ENCODE measurements around the gene ROR2. TPM values are rescaled to one million over a fixed set of nuclear protein-coding genes. Genes with fewer than 3 reads are reported as not detected.

Gene ROR2
- total RNA-seq, 1 experiment from 2014 or later: 2.7 TPM

DNA sequence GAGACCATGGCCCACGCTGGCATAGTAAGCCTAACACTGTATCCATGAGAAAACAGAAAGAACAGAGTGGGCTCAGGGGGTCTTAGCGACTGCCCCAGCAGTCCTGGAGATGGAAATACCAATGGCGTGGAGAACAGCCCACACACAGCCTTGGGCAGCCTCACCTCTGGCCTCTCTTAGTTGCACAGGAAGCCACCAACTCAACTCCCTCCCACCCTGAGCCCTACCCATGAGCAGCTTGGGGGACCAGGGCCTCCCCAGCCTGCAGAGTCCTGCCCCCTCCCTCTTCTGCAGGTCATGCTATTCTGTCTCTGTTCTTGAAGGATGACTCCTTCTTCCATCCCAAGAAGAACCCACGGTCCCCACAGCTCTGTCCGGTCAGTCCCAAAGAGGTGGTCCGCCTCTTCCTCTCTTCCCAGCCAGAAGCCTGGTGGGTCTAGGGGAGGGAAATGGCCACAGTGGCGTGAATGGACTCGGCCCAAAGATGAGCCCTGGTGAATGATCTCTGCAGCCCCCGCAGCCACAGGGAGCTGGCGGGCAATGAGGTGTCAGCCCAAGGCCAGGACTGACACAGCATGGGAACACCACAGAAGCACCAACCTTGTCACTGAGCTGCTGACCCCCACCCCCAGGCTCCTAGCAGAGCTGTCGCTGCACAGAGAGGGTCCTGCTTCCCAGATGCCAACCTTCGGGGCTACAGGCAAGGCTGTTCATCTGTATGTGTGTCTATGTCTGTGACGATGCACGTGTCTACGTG lies 131.2 kb downstream of the ROR2 start:
- Histone ChIP-seq H2BK120ac (ENCODE audit: low read depth, low read length, poor library complexity, severe bottlenecking) (no peak overlapping the region), H3K4me2 (ENCODE audit: insufficient read depth, insufficient read length, low read length) (no peak overlapping the region), H3K27ac (ENCODE audit: insufficient read length, low read depth, low read length) (no peak overlapping the region), H2BK15ac (ENCODE audit: low read depth, low read length) (no peak overlapping the region), H3K23me2 (ENCODE audit: insufficient read length, low read depth, low read length, poor library complexity, severe bottlenecking) (no peaks in the 10 kb centered on the region), H3K27me3 (ENCODE audit: insufficient read depth, low read length) (no peaks in the 10 kb centered on the region), H2AFZ (ENCODE audit: low read length) (no peak overlapping the region), H4K20me1 (ENCODE audit: control insufficient read depth, insufficient read depth, insufficient read length) (no peaks in the 10 kb centered on the region), H3K14ac (ENCODE audit: insufficient read depth, low read length) (no peak overlapping the region; the same call in 1 of the 2 replicates), H2BK20ac (ENCODE audit: low read depth, low read length, poor library complexity, severe bottlenecking) (no peak overlapping the region), H3K56ac (ENCODE audit: insufficient read length, low read depth, low read length) (no peak overlapping the region), H3K23ac (ENCODE audit: insufficient read length, low read depth, low read length) (no peak overlapping the region), H4K8ac (replicated peaks; ENCODE audit: insufficient read length, low read depth, low read length) (no peak overlapping the region), H3K79me1 (ENCODE audit: insufficient read depth, low read depth, low read length, poor library complexity, severe bottlenecking) (no peaks in the 10 kb centered on the region), H2BK12ac (ENCODE audit: insufficient read length, low read depth, low read length) (no peak overlapping the region), H4K91ac (ENCODE audit: insufficient read length, low read depth, low read length) (no peak overlapping the region), H2BK5ac (ENCODE audit: insufficient read length, low read length) (no peak overlapping the region), H3K4ac (ENCODE audit: low read depth, low read length) (no peak overlapping the region), H3K9me3 (ENCODE audit: control insufficient read depth, low read depth, low read length) (no peaks in the 10 kb centered on the region), H3K9ac (ENCODE audit: extremely low read depth, insufficient read length, low read length) (no peak overlapping the region), H2AK5ac (ENCODE audit: insufficient read length, low read length) (no peak overlapping the region), H3K79me2 (ENCODE audit: insufficient read depth, low read length) (no peaks in the 10 kb centered on the region), H3K18ac (ENCODE audit: insufficient read length, low read depth, low read length) (no peak overlapping the region), H3T11ph (ENCODE audit: low read length) (no peak overlapping the region), H3K4me1 (ENCODE audit: insufficient read depth, low read length) (peaks cover 4% of the 10 kb centered on the region; the same call in 1 of the 2 replicates), H4K5ac (ENCODE audit: insufficient read length, low read depth, low read length) (no peak overlapping the region)
- H3K4me3 Mint-ChIP-seq: no peak overlapping the region
- H3K27me3 Mint-ChIP-seq (ENCODE audit: low read depth): no peaks in the 10 kb centered on the region; the same call in 1 of the 2 replicates
- H3K27ac Mint-ChIP-seq: no peak overlapping the region
- no CpG with 5 or more reads among the region's 15 CpGs for WGBS (ENCODE audit: extremely low coverage, insufficient read length, low lambda C conversion rate)
- TF ChIP-seq, protein P1, sequence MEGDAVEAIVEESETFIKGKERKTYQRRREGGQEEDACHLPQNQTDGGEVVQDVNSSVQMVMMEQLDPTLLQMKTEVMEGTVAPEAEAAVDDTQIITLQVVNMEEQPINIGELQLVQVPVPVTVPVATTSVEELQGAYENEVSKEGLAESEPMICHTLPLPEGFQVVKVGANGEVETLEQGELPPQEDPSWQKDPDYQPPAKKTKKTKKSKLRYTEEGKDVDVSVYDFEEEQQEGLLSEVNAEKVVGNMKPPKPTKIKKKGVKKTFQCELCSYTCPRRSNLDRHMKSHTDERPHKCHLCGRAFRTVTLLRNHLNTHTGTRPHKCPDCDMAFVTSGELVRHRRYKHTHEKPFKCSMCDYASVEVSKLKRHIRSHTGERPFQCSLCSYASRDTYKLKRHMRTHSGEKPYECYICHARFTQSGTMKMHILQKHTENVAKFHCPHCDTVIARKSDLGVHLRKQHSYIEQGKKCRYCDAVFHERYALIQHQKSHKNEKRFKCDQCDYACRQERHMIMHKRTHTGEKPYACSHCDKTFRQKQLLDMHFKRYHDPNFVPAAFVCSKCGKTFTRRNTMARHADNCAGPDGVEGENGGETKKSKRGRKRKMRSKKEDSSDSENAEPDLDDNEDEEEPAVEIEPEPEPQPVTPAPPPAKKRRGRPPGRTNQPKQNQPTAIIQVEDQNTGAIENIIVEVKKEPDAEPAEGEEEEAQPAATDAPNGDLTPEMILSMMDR (conservative IDR thresholded peaks at IDR 0.05): no peak
- peaks cover 7 to 12% of the 10 kb centered on the region in 2 experiments for H3K4me1 Mint-ChIP-seq
- peaks cover 7 to 8% of the 10 kb centered on the region in 2 experiments; a peak in 4 of 5 replicates for H3K9me3 Mint-ChIP-seq
- no peak for DNase-seq
- peaks cover 0 to 7% (median 0%) of the 10 kb centered on the region in 3 experiments; a peak in 2 of 7 replicates for H3K36me3 Mint-ChIP-seq (ENCODE audit: insufficient read depth in 1 of 3, low read depth in 3 of 3)
